ENCODE measurements around the gene CHMP5.

DNA sequence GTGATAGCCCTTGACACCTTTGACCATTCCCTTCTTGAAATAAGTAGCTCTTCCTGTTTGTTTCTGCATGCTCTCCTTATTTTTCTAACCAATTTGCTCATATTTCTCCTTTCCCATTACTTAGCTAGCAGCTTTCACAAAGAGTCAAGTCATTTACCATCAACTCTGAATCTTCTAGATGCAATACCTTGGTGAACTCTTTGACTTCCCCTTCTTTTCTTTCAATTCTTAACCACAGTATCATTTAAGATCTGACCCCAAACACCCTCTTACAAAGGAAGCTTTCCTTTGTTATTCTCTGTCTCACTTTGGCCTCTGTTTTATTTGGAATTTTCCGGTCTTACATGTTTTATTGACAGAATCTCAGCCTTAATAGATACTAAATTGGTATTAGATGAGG, 39.5 kb downstream of the CHMP5 start:
- TF ChIP-seq, protein P1, sequence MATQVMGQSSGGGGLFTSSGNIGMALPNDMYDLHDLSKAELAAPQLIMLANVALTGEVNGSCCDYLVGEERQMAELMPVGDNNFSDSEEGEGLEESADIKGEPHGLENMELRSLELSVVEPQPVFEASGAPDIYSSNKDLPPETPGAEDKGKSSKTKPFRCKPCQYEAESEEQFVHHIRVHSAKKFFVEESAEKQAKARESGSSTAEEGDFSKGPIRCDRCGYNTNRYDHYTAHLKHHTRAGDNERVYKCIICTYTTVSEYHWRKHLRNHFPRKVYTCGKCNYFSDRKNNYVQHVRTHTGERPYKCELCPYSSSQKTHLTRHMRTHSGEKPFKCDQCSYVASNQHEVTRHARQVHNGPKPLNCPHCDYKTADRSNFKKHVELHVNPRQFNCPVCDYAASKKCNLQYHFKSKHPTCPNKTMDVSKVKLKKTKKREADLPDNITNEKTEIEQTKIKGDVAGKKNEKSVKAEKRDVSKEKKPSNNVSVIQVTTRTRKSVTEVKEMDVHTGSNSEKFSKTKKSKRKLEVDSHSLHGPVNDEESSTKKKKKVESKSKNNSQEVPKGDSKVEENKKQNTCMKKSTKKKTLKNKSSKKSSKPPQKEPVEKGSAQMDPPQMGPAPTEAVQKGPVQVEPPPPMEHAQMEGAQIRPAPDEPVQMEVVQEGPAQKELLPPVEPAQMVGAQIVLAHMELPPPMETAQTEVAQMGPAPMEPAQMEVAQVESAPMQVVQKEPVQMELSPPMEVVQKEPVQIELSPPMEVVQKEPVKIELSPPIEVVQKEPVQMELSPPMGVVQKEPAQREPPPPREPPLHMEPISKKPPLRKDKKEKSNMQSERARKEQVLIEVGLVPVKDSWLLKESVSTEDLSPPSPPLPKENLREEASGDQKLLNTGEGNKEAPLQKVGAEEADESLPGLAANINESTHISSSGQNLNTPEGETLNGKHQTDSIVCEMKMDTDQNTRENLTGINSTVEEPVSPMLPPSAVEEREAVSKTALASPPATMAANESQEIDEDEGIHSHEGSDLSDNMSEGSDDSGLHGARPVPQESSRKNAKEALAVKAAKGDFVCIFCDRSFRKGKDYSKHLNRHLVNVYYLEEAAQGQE (IDR thresholded peaks at IDR 0.05; ENCODE audit: low read depth, low read length), result no peak
- no peak for TF ChIP-seq MAX (IDR thresholded peaks at IDR 0.05; ENCODE audit: low read depth)
- TF ChIP-seq, protein P2, sequence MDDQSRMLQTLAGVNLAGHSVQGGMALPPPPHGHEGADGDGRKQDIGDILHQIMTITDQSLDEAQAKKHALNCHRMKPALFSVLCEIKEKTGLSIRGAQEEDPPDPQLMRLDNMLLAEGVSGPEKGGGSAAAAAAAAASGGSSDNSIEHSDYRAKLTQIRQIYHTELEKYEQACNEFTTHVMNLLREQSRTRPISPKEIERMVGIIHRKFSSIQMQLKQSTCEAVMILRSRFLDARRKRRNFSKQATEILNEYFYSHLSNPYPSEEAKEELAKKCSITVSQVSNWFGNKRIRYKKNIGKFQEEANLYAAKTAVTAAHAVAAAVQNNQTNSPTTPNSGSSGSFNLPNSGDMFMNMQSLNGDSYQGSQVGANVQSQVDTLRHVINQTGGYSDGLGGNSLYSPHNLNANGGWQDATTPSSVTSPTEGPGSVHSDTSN (IDR thresholded peaks at IDR 0.05), result no peak
- TF ChIP-seq MXI1 (IDR thresholded peaks at IDR 0.05; ENCODE audit: low read depth, low read length), result no peak
- no peak for TF ChIP-seq TEAD4 (IDR thresholded peaks at IDR 0.05; ENCODE audit: borderline replicate concordance, insufficient read depth)
- no peak for TF ChIP-seq CTCF (IDR thresholded peaks at IDR 0.05)
- TF ChIP-seq USF2 (IDR thresholded peaks at IDR 0.05; ENCODE audit: borderline replicate concordance, low read depth, low read length), result no peak

All from SK-N-SH (cell line).